GM19467 (cell line): ENCODE results near the gene SERINC5.

Source experiments
- ATAC-seq: cut with Tn5 transposase; IDR thresholded peaks from one replicate; pipeline ENCODE4 v1.9.1; 2021; ENCODE audit warnings: mild to moderate bottlenecking, moderate library complexity; ENCODE audit not compliant: unreplicated experiment

Gene SERINC5

GRCh38 chr5:80230269-80230992 is 25.4 kb downstream of the SERINC5 start:
- no peak for ATAC-seq

GRCh38 chr5:80229902-80230255 is 26.0 kb downstream of the SERINC5 start:
- ATAC-seq: no peak

- ATAC-seq: no peak
Observed at GRCh38 chr5:80227979-80228596, 27.8 kb downstream of the SERINC5 start.

GRCh38 chr5:80225934-80226326 is 29.9 kb downstream of the SERINC5 start:
- ATAC-seq: no peak

GRCh38 chr5:80225189-80225933 is 30.5 kb downstream of the SERINC5 start:
- no peak for ATAC-seq

GRCh38 chr5:80223561-80223960 is 32.3 kb downstream of the SERINC5 start:
- ATAC-seq: no peak

- ATAC-seq: no peak
Observed at GRCh38 chr5:80220245-80220897, 35.5 kb downstream of the SERINC5 start.

GRCh38 chr5:80219391-80219790 is 36.5 kb downstream of the SERINC5 start:
- ATAC-seq: no peak

- no peak for ATAC-seq
Observed at GRCh38 chr5:80217667-80218066, 38.2 kb downstream of the SERINC5 start.

- no peak for ATAC-seq
Observed at GRCh38 chr5:80216753-80217596, 38.9 kb downstream of the SERINC5 start.

GRCh38 chr5:80216096-80216495 is 39.8 kb downstream of the SERINC5 start:
- ATAC-seq: no peak

- no peak for ATAC-seq
Observed at GRCh38 chr5:80215523-80215922, 40.3 kb downstream of the SERINC5 start.

GRCh38 chr5:80213466-80213865 is 42.4 kb downstream of the SERINC5 start:
- ATAC-seq: no peak

GRCh38 chr5:80212171-80212667 is 43.6 kb downstream of the SERINC5 start:
- no peak for ATAC-seq

GRCh38 chr5:80211327-80211726 is 44.5 kb downstream of the SERINC5 start:
- ATAC-seq: no peak

- ATAC-seq: no peak
Observed at GRCh38 chr5:80210014-80210413, 45.8 kb downstream of the SERINC5 start.

GRCh38 chr5:80208381-80208780 is 47.5 kb downstream of the SERINC5 start:
- no peak for ATAC-seq

- ATAC-seq: no peak
Observed at GRCh38 chr5:80207832-80208231, 48.0 kb downstream of the SERINC5 start.

- no peak for ATAC-seq
Observed at GRCh38 chr5:80206282-80206681, 49.6 kb downstream of the SERINC5 start.

- no peak for ATAC-seq
Observed at GRCh38 chr5:80205846-80206245, 50.0 kb downstream of the SERINC5 start.
